GM21367 (cell line): ENCODE data around the gene KXD1.
A peak's percentile ranks its signal among the peaks of the same experiment; 100 is the strongest.
"Not testable (repeated sequence)": the region's sequence is repeated elsewhere in the genome, so short reads cannot be mapped to it uniquely, and the experiment has no call there.

Experiments
- ATAC-seq: cut with Tn5 transposase; IDR thresholded peaks from one replicate; pipeline ENCODE4 v1.9.1; 2021; ENCODE audit not compliant: unreplicated experiment

The KXD1 gene, protein sequence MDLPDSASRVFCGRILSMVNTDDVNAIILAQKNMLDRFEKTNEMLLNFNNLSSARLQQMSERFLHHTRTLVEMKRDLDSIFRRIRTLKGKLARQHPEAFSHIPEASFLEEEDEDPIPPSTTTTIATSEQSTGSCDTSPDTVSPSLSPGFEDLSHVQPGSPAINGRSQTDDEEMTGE

DNA sequence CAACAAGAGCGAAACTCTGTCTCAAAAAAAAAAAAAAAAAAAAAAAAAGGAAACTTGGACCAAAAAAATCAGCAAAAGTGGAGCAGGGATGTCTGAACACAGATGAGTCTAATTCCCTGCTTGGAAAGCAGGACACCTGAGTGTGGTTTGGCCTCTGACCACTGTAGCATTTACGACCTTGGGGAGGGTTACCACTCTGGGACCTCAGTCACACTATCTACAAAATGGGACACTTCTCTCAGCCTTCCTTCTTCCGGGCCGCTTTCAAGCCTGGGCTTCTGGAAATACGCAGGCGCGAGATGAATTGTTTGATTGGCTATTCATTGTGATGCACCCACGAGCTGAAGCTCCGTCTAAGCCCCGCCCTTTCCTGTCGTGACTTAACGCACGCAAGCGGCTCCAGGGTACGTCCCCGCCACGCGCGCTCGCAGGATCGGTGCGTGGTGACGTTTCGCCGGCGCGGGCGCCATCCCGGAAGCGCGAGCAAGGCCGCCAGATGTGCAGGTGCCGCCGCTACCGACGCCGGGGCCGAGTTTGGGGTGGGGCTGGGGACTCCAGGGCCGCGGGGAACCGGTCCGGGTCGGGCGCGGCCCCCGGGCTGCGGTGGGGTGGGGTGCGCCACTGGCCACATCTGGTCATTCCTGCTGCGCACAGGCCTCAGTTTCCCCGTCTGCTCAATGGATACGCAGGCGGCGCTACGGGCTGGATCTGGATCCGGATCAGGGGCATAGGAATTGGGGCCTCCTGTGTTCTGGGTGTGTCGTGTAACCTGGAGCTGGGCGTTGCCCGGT lies at the start of gene KXD1:
Gene KXD1 (plus strand): TSS at position 460 of the 791 bp plus-strand sequence. CDS start 4,187 bp downstream, outside the sequence.
- ATAC-seq = peak; percentile 85

- no peak for ATAC-seq
Observed at GRCh38 chr19:18508585-18508984, 49.1 kb upstream of the KXD1 start.

- no peak for ATAC-seq
Observed at GRCh38 chr19:18510216-18510615, 47.5 kb upstream of the KXD1 start.

DNA sequence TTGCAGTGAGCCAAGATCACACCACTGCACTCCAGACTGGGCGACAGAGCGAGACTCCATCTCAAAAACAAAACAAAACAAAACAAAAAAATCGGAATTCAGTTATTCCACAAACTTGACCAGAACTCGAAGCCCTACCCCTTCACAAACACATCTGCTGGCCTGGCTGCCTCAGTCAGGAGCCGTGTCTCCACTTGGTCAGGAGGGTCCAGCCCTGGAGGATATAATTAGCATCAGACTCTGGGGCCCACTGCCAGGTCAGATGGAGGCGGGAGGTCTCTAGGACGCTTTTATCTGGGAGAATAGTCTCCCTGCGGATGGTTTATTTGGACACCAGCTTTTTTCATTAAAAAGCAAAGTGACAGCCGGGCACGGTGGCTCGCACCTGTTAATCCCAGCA lies 43.8 kb upstream of the KXD1 start:
- ATAC-seq = no peak

DNA sequence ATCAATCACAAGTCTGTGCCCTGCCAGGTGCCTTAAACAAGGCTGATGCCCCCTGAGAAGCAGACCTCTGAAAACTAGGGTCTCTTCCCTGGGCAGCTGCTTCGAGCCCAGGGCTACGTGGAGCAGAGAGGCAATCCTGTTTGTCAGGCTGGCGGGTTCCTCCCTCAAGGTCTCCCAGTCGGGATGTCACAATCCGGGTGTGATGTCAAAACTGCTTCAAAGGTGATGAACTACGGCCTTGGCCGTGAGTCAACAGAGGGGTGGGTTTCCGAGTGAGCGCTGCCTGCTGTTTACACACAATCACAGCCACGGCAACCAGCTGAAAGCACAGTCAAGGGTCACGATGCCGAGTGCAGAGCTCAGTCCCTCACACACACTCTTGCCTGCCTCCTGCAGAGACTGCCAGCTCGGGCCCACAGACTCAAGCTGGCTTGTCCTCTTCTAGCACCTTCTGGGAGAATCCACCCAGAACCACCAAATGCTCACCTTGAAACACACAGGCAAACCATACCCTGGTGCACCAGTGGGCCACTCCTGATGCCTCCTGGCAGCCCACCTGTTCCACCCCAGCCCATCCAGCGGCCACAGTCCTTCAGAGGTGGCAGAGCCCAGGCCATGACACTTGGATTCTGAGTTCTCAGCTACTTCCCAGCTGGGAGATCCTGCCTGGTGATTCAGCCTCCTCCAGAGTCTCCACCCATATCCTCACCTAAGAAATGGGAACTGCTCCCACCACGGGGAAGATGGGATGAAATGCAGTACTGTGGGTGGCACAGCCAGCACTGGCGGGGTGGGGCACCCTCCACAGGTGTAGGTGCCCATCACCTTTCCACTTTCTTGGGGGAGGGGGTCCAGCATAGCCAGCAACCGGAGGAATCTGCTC lies 42.6 kb upstream of the KXD1 start:
- no peak for ATAC-seq

- no peak for ATAC-seq
Observed at GRCh38 chr19:18515959-18516358, 41.7 kb upstream of the KXD1 start.

GRCh38 chr19:18517606-18518005 lies 40.1 kb upstream of the KXD1 start:
- ATAC-seq = no peak

- ATAC-seq = no peak
Observed at GRCh38 chr19:18518639-18519038, 39.0 kb upstream of the KXD1 start.

- no peak for ATAC-seq
Observed at GRCh38 chr19:18519962-18520847, 37.5 kb upstream of the KXD1 start.

- ATAC-seq = no peak
Observed at GRCh38 chr19:18520848-18521691, 36.6 kb upstream of the KXD1 start.

GRCh38 chr19:18521692-18522123 lies 36.0 kb upstream of the KXD1 start, which contains the start of gene ELL:
Gene ELL, minus strand, starts transcription at chr19:18522070. Its CDS starts 15 bp downstream, at chr19:18522055.
- no peak for ATAC-seq

GRCh38 chr19:18522124-18522861 lies 35.4 kb upstream of the KXD1 start:
- ATAC-seq = peak; percentile 78

DNA sequence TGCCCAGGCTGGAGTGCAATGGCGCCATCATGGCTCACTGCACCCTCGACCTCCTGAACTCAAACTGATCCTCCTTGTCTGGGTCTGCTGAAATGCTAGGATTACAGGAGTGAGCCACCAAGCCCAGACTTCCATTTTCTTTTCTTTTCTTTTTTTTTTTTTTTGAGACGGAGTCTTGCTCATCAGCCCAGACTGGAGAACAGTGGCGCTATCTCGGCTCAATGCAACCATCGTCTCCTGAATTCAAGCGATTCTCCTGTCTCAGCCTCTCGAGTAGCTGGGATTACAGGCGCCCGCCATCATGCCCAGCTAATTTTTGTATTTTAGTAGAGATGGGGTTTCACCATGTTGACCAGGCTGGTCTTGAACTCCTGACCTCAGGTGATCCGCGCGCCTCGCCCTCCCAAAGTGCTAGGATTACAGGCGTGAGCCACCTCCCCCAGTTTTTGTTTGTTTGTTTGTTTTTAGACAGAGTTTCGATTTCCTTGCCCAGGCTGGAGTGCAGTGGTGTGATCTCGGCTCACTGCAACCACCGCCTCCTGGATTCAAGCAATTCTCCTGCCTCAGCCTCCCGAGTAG lies 34.7 kb upstream of the KXD1 start:
- ATAC-seq = not testable (repeated sequence)

GRCh38 chr19:18523841-18524240 lies 33.8 kb upstream of the KXD1 start:
- ATAC-seq = no peak

DNA sequence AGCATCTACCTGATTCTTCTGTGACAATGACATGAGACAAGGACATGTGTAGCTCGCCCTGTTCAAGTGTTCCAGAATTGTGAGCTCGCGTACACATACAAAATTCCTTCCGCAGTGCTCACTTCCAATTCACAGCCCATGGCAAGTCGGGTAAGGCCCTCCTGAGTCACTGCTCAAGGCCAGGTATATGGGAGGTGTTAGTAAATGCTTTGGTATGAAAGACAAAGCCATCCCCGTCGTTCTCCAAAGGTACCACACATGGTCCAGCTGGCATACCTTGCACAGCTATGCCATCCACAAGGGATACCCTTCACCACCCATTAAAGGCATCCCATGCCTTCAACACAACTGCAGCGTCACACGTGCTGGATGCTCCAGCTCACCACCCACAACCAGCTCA lies 31.4 kb upstream of the KXD1 start:
- ATAC-seq = no peak

DNA sequence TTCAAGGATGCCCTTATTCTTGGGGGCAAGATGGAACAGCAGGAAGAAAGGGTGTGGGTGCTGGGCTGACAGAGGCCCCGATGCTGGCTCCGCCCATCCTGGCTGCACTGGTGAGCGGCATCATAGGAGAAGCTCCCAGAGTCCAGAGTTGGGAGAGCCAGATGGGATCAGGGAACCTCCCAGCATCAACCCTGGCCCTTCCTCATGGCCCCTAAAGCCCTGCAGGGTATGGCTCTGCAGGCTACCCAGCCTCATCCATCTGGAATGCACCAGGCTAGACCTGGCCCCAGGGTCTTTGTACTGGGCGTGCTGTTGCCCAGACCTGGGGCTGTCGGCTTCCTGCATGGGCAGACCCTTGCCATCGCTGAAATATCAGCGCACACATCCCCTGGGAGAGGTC lies 27.9 kb upstream of the KXD1 start:
- no peak for ATAC-seq

DNA sequence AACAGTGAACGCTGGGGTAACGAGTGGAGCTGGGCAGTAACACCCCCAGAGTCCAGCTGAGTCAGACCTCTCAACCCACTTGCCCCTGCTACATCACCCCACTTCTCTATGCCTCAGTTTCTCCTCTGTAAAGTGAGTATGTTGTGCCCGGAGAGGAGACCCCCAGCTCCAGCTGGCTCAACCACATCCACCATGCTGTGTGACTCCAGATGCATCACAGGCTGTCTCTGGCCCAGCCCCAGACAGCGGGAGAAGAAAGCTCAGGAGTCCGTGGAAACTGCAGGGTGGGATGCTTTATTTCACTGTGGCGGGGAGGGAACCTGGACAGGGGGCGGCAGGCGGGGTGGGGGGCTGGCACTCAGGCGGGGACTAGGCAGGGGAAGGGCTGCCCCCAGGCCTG lies 26.2 kb upstream of the KXD1 start:
- ATAC-seq = no peak

DNA sequence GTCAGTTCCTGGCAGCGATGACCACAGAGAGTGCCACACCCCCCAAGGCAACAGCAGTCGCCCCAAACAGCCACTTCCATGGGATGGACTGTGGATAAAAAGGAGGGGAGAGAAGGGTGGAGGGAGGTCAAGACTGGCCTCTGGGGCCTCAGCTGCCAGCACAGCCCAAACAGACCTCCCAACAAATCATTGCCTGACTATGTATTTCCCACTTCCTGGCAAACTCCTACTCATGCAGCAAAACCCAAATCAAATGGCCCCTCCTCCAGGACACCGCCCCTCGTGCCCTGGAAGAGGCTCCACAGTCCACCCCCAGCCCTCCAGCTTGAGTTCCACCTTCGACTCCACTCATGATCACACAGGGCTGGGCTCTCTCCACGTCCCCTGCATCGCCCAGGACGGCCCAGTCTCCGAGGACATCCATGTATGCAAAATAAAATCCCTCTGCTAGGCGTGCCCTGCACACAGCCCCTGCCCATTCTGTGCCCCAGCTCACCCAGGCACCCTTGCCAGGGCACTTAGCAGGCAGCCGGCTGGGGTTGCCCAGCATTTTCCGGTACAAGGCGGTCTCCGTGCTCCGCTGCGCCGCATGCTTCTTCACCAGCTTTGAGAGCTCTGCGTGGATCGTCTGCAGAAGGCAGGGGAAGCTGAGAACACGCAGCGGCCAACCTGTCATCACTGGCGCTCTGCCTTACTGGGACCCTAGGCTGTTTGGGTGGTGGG lies 25.3 kb upstream of the KXD1 start:
- no peak for ATAC-seq
